ENCODE measurements around the gene TLL1. TPM values are rescaled to one million over a fixed set of nuclear protein-coding genes. Genes with fewer than 3 reads are reported as not detected.

Gene TLL1
- total and polyA plus RNA-seq, 2 experiments from 2014 or later, result 0.18 to 2.4 TPM

DNA sequence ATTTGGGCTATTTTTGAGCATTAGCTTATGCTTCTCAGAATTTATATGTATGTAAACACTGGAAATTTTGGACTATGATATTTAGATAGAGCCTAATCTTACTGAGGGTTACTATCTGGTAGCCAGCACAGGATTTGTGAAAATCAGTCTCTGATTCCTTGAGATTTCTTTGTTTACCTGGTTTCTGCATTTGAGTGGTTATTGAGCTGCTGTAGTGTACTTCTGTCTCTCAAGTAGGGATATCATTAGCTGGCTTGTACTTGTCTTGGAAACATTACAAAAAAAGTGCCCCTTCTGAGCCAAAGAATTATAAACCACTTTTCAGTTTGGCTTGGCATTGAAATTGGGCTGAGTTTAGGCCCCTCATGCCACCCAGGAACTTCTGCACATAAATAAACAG lies 49.7 kb downstream of the TLL1 start:
- no peak for TF ChIP-seq ZNF331 (CRISPR knock-in tag; IDR thresholded peaks at IDR 0.05; ENCODE audit: low read depth)
- no peak for TF ChIP-seq STAT1 (IDR thresholded peaks at IDR 0.05; ENCODE audit: unreplicated experiment)
- no peak for TF ChIP-seq EZH2phosphoT487 (IDR thresholded peaks at IDR 0.05; ENCODE audit: unreplicated experiment)
- no peak for TF ChIP-seq NANOG (IDR thresholded peaks at IDR 0.05; ENCODE audit: borderline replicate concordance)
- TF ChIP-seq, protein P1, sequence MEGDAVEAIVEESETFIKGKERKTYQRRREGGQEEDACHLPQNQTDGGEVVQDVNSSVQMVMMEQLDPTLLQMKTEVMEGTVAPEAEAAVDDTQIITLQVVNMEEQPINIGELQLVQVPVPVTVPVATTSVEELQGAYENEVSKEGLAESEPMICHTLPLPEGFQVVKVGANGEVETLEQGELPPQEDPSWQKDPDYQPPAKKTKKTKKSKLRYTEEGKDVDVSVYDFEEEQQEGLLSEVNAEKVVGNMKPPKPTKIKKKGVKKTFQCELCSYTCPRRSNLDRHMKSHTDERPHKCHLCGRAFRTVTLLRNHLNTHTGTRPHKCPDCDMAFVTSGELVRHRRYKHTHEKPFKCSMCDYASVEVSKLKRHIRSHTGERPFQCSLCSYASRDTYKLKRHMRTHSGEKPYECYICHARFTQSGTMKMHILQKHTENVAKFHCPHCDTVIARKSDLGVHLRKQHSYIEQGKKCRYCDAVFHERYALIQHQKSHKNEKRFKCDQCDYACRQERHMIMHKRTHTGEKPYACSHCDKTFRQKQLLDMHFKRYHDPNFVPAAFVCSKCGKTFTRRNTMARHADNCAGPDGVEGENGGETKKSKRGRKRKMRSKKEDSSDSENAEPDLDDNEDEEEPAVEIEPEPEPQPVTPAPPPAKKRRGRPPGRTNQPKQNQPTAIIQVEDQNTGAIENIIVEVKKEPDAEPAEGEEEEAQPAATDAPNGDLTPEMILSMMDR (conservative IDR thresholded peaks at IDR 0.05; ENCODE audit: low read depth in 2 of 2), result no peak
- TF ChIP-seq POLR2AphosphoS5 (IDR thresholded peaks at IDR 0.05; ENCODE audit: low read depth), result no peak
- no peak for TF ChIP-seq EZH2 (IDR thresholded peaks at IDR 0.05; ENCODE audit: low read depth, unreplicated experiment)
- no peak for TF ChIP-seq ZNF114 (CRISPR knock-in tag; IDR thresholded peaks at IDR 0.05)
- TF ChIP-seq JUNB (IDR thresholded peaks at IDR 0.05; ENCODE audit: unreplicated experiment), result no peak
- TF ChIP-seq, protein P2, sequence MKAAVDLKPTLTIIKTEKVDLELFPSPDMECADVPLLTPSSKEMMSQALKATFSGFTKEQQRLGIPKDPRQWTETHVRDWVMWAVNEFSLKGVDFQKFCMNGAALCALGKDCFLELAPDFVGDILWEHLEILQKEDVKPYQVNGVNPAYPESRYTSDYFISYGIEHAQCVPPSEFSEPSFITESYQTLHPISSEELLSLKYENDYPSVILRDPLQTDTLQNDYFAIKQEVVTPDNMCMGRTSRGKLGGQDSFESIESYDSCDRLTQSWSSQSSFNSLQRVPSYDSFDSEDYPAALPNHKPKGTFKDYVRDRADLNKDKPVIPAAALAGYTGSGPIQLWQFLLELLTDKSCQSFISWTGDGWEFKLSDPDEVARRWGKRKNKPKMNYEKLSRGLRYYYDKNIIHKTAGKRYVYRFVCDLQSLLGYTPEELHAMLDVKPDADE (IDR thresholded peaks at IDR 0.05), result no peak
- TF ChIP-seq CREB1 (CRISPR knock-in tag; IDR thresholded peaks at IDR 0.05; ENCODE audit: low read depth), result no peak
- TF ChIP-seq, protein P3, sequence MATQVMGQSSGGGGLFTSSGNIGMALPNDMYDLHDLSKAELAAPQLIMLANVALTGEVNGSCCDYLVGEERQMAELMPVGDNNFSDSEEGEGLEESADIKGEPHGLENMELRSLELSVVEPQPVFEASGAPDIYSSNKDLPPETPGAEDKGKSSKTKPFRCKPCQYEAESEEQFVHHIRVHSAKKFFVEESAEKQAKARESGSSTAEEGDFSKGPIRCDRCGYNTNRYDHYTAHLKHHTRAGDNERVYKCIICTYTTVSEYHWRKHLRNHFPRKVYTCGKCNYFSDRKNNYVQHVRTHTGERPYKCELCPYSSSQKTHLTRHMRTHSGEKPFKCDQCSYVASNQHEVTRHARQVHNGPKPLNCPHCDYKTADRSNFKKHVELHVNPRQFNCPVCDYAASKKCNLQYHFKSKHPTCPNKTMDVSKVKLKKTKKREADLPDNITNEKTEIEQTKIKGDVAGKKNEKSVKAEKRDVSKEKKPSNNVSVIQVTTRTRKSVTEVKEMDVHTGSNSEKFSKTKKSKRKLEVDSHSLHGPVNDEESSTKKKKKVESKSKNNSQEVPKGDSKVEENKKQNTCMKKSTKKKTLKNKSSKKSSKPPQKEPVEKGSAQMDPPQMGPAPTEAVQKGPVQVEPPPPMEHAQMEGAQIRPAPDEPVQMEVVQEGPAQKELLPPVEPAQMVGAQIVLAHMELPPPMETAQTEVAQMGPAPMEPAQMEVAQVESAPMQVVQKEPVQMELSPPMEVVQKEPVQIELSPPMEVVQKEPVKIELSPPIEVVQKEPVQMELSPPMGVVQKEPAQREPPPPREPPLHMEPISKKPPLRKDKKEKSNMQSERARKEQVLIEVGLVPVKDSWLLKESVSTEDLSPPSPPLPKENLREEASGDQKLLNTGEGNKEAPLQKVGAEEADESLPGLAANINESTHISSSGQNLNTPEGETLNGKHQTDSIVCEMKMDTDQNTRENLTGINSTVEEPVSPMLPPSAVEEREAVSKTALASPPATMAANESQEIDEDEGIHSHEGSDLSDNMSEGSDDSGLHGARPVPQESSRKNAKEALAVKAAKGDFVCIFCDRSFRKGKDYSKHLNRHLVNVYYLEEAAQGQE (IDR thresholded peaks at IDR 0.05; ENCODE audit: unreplicated experiment), result no peak
- TF ChIP-seq, protein P4, sequence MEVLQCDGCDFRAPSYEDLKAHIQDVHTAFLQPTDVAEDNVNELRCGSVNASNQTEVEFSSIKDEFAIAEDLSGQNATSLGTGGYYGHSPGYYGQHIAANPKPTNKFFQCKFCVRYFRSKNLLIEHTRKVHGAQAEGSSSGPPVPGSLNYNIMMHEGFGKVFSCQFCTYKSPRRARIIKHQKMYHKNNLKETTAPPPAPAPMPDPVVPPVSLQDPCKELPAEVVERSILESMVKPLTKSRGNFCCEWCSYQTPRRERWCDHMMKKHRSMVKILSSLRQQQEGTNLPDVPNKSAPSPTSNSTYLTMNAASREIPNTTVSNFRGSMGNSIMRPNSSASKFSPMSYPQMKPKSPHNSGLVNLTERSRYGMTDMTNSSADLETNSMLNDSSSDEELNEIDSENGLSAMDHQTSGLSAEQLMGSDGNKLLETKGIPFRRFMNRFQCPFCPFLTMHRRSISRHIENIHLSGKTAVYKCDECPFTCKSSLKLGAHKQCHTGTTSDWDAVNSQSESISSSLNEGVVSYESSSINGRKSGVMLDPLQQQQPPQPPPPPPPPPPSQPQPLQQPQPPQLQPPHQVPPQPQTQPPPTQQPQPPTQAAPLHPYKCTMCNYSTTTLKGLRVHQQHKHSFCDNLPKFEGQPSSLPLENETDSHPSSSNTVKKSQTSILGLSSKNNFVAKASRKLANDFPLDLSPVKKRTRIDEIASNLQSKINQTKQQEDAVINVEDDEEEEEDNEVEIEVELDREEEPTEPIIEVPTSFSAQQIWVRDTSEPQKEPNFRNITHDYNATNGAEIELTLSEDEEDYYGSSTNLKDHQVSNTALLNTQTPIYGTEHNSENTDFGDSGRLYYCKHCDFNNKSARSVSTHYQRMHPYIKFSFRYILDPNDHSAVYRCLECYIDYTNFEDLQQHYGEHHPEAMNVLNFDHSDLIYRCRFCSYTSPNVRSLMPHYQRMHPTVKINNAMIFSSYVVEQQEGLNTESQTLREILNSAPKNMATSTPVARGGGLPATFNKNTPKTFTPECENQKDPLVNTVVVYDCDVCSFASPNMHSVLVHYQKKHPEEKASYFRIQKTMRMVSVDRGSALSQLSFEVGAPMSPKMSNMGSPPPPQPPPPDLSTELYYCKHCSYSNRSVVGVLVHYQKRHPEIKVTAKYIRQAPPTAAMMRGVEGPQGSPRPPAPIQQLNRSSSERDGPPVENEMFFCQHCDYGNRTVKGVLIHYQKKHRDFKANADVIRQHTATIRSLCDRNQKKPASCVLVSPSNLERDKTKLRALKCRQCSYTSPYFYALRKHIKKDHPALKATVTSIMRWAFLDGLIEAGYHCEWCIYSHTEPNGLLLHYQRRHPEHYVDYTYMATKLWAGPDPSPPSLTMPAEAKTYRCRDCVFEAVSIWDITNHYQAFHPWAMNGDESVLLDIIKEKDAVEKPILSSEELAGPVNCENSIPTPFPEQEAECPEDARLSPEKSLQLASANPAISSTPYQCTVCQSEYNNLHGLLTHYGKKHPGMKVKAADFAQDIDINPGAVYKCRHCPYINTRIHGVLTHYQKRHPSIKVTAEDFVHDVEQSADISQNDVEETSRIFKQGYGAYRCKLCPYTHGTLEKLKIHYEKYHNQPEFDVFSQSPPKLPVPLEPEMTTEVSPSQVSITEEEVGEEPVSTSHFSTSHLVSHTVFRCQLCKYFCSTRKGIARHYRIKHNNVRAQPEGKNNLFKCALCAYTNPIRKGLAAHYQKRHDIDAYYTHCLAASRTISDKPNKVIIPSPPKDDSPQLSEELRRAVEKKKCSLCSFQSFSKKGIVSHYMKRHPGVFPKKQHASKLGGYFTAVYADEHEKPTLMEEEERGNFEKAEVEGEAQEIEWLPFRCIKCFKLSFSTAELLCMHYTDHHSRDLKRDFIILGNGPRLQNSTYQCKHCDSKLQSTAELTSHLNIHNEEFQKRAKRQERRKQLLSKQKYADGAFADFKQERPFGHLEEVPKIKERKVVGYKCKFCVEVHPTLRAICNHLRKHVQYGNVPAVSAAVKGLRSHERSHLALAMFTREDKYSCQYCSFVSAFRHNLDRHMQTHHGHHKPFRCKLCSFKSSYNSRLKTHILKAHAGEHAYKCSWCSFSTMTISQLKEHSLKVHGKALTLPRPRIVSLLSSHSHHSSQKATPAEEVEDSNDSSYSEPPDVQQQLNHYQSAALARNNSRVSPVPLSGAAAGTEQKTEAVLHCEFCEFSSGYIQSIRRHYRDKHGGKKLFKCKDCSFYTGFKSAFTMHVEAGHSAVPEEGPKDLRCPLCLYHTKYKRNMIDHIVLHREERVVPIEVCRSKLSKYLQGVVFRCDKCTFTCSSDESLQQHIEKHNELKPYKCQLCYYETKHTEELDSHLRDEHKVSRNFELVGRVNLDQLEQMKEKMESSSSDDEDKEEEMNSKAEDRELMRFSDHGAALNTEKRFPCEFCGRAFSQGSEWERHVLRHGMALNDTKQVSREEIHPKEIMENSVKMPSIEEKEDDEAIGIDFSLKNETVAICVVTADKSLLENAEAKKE (CRISPR knock-in tag; IDR thresholded peaks at IDR 0.05), result no peak
- Histone ChIP-seq H3K4me1 (ENCODE audit: insufficient read depth) (no peaks in the 10 kb centered on the region), H3K9me2 (ENCODE audit: insufficient read depth) (no peaks in the 10 kb centered on the region), H3K79me2 (replicated peaks; ENCODE audit: insufficient read depth) (no peaks in the 10 kb centered on the region), H3K27me3 (ENCODE audit: insufficient read depth) (no peaks in the 10 kb centered on the region), H4K20me1 (replicated peaks; ENCODE audit: insufficient read depth) (no peaks in the 10 kb centered on the region), H2AFZ (no peak overlapping the region; the same call in 1 of the 2 replicates), H3K27ac (ENCODE audit: low read depth) (no peak overlapping the region), H3F3A (replicated peaks; ENCODE audit: low read depth) (no peaks in the 10 kb centered on the region), H3K4me3 (no peak overlapping the region), H3K36me3 (ENCODE audit: insufficient read depth) (no peaks in the 10 kb centered on the region), H3K4me2 (no peak overlapping the region)
- no peaks in the 10 kb centered on the region for H3K9me3 Mint-ChIP-seq
- 0 out of 3 replicates have a peak, but pooled peaks cover under 1% of the 10 kb centered on the region for H3K4me1 Mint-ChIP-seq
- H3K27ac Mint-ChIP-seq, result no peak overlapping the region
- peaks cover 1% of the 10 kb centered on the region for H3K27me3 Mint-ChIP-seq (ENCODE audit: insufficient read depth, low read depth, poor library complexity)
- H3K36me3 Mint-ChIP-seq (ENCODE audit: low read depth), result no peaks in the 10 kb centered on the region
- ATAC-seq (no peak), DNase-seq (ENCODE audit: low spot score) (no peak)
- H3K4me3 Mint-ChIP-seq, result no peak overlapping the region

Data from GM23338 (cell line).